Liver (tissue), 9 donors: ENCODE data around the gene PPP4C. TPM values are rescaled to one million over a fixed set of nuclear protein-coding genes. Genes with fewer than 3 reads are reported as not detected.

Source experiments
- DNase-seq: peaks from one replicate; pipeline ENCODE4 v3.0.0-alpha.2; 2017; ENCODE audit warnings: low spot score
- H3K27ac ChIP-seq, 2 donors: one replicate each; pipeline ENCODE4 v1.7.0; 2013; ENCODE audit warnings: inconsistent platforms in 2 of 2, low read length in 2 of 2, control low read depth in 1 of 2, low read depth in 1 of 2, mild to moderate bottlenecking in 1 of 2
- H3K27me3 ChIP-seq, 4 donors: one replicate each; pipeline versions ENCODE4 v1.6.1 to v1.7.0; 2013; ENCODE audit warnings: low read length in 3 of 4, inconsistent platforms in 1 of 4, mild to moderate bottlenecking in 1 of 4, moderate library complexity in 1 of 4; ENCODE audit not compliant: control insufficient read depth in 4 of 4, insufficient read depth in 4 of 4
- H3K36me3 ChIP-seq, 4 donors: one replicate each; pipeline versions ENCODE4 v1.6.1 to v1.7.0; 2013; ENCODE audit warnings: low read length in 3 of 4, mild to moderate bottlenecking in 3 of 4, low read depth in 1 of 4, moderate library complexity in 1 of 4; ENCODE audit not compliant: control insufficient read depth in 4 of 4, insufficient read depth in 3 of 4
- H3K4me1 ChIP-seq, 4 donors: one replicate each; pipeline versions ENCODE4 v1.6.1 to v1.7.0; 2013; ENCODE audit warnings: low read length in 3 of 4, mild to moderate bottlenecking in 3 of 4, moderate library complexity in 1 of 4; ENCODE audit not compliant: control insufficient read depth in 4 of 4, insufficient read depth in 4 of 4
- H3K4me3 ChIP-seq, 3 donors: one replicate each; pipeline versions ENCODE4 v1.6.1 to v1.7.0; 2013; ENCODE audit warnings: low read length in 3 of 3, control low read depth in 1 of 3, low read depth in 1 of 3, mild to moderate bottlenecking in 1 of 3
- H3K9ac ChIP-seq, 2 donors: one replicate each; pipeline ENCODE4 v1.7.0; 2013; ENCODE audit warnings: low read length in 2 of 2, mild to moderate bottlenecking in 2 of 2, moderate library complexity in 2 of 2, control low read depth in 1 of 2, low read depth in 1 of 2
- H3K9me3 ChIP-seq, 4 donors: one replicate each; pipeline versions ENCODE4 v1.6.1 to v1.7.0; 2013; ENCODE audit warnings: low read length in 3 of 4; ENCODE audit not compliant: control insufficient read depth in 4 of 4
- FOXA1 ChIP-seq: IDR thresholded peaks from 2 replicates; pipeline ENCODE4 v1.6.1; 2016; ENCODE audit warnings: antibody characterized with exemption
- FOXA2 ChIP-seq: IDR thresholded peaks from 2 replicates; pipeline ENCODE4 v1.6.1; 2016; ENCODE audit warnings: antibody characterized with exemption
- GABPA ChIP-seq, 2 donors: IDR thresholded peaks in 1 of 2; conservative IDR thresholded peaks in 1 of 2; 2 replicates each; pipeline ENCODE4 v1.6.1; 2016; ENCODE audit warnings: antibody characterized with exemption in 2 of 2, mild to moderate bottlenecking in 1 of 2, moderate library complexity in 1 of 2
- HNF4A ChIP-seq, 2 donors: conservative IDR thresholded peaks; 2 replicates each; pipeline ENCODE4 v1.6.1; 2016; ENCODE audit warnings: antibody characterized with exemption in 2 of 2, mild to moderate bottlenecking in 2 of 2
- HNF4G ChIP-seq: IDR thresholded peaks from 2 replicates; pipeline ENCODE4 v1.6.1; 2016; ENCODE audit warnings: antibody characterized with exemption
- JUND ChIP-seq, 2 donors: IDR thresholded peaks; 2 replicates each; pipeline ENCODE4 v1.6.1; 2016; ENCODE audit warnings: antibody characterized with exemption in 2 of 2
- RAD21 ChIP-seq, 2 donors: IDR thresholded peaks; 2 replicates each; pipeline ENCODE4 v1.6.1; 2016; ENCODE audit warnings: antibody characterized with exemption in 2 of 2, mild to moderate bottlenecking in 2 of 2
- RXRA ChIP-seq, 2 donors: IDR thresholded peaks; 2 replicates each; pipeline ENCODE4 v1.6.1; 2017 to 2018; ENCODE audit warnings: antibody characterized with exemption in 2 of 2, mild to moderate bottlenecking in 1 of 2
- SP1 ChIP-seq: IDR thresholded peaks from 2 replicates; pipeline ENCODE4 v1.6.1; 2018; ENCODE audit warnings: antibody characterized with exemption, mild to moderate bottlenecking
- TAF1 ChIP-seq: conservative IDR thresholded peaks from 2 replicates; pipeline ENCODE4 v1.6.1; 2016; ENCODE audit warnings: antibody characterized with exemption, mild to moderate bottlenecking
- WGBS: extraction: QIAGEN DNeasy Blood & Tissue Kit; methylation state at CpG from one replicate; pipeline ENCODE4 v1.1.7; 2013; 5-methylcytosine and 5-hydroxymethylcytosine counted together
- polyA plus RNA-seq, 2 donors: library from polyadenylated mRNA; stranded (reverse) in 1 of 2; unstranded in 1 of 2; fragments of 200-250 nt in 1 of 2; fragments of >200 nt in 1 of 2; fragmentation: Nextera tagmentation in 1 of 2; extraction: Ambion mirVana in 1 of 2; gene quantifications; one replicate each; pipeline versions ENCODE4 v1.2.1 to v1.2.3, GENCODE V29; 2013 to 2015
- total RNA-seq, 2 donors: library from RNA; depleted of rRNA; stranded (reverse); fragments of >200 nt; gene quantifications; one replicate each; pipeline ENCODE4 v1.2.3, GENCODE V29; 2014
- TF ChIP-seq, protein P1 (sequence below): IDR thresholded peaks from 2 replicates; pipeline ENCODE4 v1.6.1; 2016; ENCODE audit warnings: antibody characterized with exemption
- TF ChIP-seq, protein P2 (sequence below): IDR thresholded peaks from 2 replicates; pipeline ENCODE4 v1.6.1; 2016; ENCODE audit warnings: antibody characterized with exemption
- TF ChIP-seq, protein P3 (sequence below): fragments of 150-350 bp; IDR thresholded peaks from 2 replicates; pipeline ENCODE4 v1.5.1; 2017; ENCODE audit warnings: improper control_type of control experiment, low read depth, low read length; ENCODE audit not compliant: missing input control
- TF ChIP-seq, protein P4 (sequence below): IDR thresholded peaks from 2 replicates; pipeline ENCODE4 v1.6.1; 2016; ENCODE audit warnings: antibody characterized with exemption, mild to moderate bottlenecking
- donor health status: healthy.
- donor health status: healthy.
- donor health status: healthy.
- donor health status: healthy.
- donor health status: healthy.

PPP4C gene
- total and polyA plus RNA-seq, 4 donors = 49.7 to 79.6 (median 62.5) TPM

DNA sequence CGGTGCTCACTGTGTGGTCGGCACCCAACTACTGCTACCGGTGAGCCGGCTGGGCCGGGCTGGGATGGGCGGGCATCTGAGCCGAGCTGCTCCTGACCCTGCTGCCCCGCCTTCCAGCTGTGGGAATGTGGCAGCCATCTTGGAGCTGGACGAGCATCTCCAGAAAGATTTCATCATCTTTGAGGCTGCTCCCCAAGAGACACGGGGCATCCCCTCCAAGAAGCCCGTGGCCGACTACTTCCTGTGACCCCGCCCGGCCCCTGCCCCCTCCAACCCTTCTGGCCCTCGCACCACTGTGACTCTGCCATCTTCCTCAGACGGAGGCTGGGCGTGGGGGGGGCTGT lies 9.0 kb downstream of the PPP4C start:
- H3K4me1 ChIP-seq = peaks cover 1 to 7% (median 4%) of the 10 kb centered on the region in 4 donors
- DNase-seq = no peak
- TF ChIP-seq RAD21 (IDR thresholded peaks at IDR 0.05) (no peak), TAF1 (no peak), HNF4A (conservative IDR thresholded peaks at IDR 0.05) (no peak), HNF4G (no peak), SP1 (no peak)
- TF ChIP-seq, protein P1, sequence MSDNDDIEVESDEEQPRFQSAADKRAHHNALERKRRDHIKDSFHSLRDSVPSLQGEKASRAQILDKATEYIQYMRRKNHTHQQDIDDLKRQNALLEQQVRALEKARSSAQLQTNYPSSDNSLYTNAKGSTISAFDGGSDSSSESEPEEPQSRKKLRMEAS = no peak
- 81% methylated on average over 17 of the region's 17 CpGs for WGBS
- H3K36me3 ChIP-seq = peaks cover 28 to 37% (median 37%) of the 10 kb centered on the region in 4 donors
- no peak overlapping the region for H3K4me3 ChIP-seq
- no peaks in the 10 kb centered on the region for H3K9me3 ChIP-seq
- H3K9ac ChIP-seq = no peak overlapping the region
- no peak overlapping the region for H3K27ac ChIP-seq
- H3K27me3 ChIP-seq = no peaks in the 10 kb centered on the region

DNA sequence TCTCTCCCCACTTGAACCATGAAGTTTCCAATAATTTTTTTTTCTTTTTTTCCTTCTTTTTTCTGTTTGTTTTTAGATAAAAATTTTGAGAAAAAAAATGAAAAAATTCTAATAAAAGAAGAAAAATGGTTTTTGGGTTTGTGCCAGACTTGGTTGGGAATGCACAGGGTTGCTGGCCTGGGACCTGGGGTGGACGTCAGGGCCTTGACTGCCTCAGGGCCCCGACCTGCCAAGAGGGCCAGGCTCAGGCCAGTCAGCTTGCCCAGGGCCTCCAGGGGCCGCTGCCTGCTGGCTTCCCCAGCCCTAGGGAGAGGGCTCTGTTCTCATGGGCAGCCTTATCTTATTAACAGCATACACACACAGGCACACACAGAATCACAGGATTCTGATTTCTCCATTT lies 9.5 kb downstream of the PPP4C start:
- H3K9ac ChIP-seq = no peak overlapping the region
- H3K9me3 ChIP-seq = no peaks in the 10 kb centered on the region
- peaks cover 28 to 36% (median 35%) of the 10 kb centered on the region in 4 donors for H3K36me3 ChIP-seq
- no peaks in the 10 kb centered on the region for H3K27me3 ChIP-seq
- no peak for DNase-seq
- no peak for TF ChIP-seq SP1
- TF ChIP-seq, protein P2, sequence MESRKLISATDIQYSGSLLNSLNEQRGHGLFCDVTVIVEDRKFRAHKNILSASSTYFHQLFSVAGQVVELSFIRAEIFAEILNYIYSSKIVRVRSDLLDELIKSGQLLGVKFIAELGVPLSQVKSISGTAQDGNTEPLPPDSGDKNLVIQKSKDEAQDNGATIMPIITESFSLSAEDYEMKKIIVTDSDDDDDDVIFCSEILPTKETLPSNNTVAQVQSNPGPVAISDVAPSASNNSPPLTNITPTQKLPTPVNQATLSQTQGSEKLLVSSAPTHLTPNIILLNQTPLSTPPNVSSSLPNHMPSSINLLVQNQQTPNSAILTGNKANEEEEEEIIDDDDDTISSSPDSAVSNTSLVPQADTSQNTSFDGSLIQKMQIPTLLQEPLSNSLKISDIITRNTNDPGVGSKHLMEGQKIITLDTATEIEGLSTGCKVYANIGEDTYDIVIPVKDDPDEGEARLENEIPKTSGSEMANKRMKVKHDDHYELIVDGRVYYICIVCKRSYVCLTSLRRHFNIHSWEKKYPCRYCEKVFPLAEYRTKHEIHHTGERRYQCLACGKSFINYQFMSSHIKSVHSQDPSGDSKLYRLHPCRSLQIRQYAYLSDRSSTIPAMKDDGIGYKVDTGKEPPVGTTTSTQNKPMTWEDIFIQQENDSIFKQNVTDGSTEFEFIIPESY = no peak
- TF ChIP-seq, protein P1 = no peak
- no peak for TF ChIP-seq HNF4G
- no peak for TF ChIP-seq HNF4A (conservative IDR thresholded peaks at IDR 0.05)
- no peak for TF ChIP-seq RXRA (IDR thresholded peaks at IDR 0.05)
- TF ChIP-seq FOXA2 = no peak
- no peak for TF ChIP-seq FOXA1
- no peak for TF ChIP-seq GABPA (IDR thresholded peaks at IDR 0.05 in 1 of 2, conservative IDR thresholded peaks at IDR 0.05 in 1 of 2)
- TF ChIP-seq JUND (IDR thresholded peaks at IDR 0.05) = no peak
- TF ChIP-seq, protein P3, sequence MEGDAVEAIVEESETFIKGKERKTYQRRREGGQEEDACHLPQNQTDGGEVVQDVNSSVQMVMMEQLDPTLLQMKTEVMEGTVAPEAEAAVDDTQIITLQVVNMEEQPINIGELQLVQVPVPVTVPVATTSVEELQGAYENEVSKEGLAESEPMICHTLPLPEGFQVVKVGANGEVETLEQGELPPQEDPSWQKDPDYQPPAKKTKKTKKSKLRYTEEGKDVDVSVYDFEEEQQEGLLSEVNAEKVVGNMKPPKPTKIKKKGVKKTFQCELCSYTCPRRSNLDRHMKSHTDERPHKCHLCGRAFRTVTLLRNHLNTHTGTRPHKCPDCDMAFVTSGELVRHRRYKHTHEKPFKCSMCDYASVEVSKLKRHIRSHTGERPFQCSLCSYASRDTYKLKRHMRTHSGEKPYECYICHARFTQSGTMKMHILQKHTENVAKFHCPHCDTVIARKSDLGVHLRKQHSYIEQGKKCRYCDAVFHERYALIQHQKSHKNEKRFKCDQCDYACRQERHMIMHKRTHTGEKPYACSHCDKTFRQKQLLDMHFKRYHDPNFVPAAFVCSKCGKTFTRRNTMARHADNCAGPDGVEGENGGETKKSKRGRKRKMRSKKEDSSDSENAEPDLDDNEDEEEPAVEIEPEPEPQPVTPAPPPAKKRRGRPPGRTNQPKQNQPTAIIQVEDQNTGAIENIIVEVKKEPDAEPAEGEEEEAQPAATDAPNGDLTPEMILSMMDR = no peak
- no peak for TF ChIP-seq TAF1
- TF ChIP-seq, protein P4, sequence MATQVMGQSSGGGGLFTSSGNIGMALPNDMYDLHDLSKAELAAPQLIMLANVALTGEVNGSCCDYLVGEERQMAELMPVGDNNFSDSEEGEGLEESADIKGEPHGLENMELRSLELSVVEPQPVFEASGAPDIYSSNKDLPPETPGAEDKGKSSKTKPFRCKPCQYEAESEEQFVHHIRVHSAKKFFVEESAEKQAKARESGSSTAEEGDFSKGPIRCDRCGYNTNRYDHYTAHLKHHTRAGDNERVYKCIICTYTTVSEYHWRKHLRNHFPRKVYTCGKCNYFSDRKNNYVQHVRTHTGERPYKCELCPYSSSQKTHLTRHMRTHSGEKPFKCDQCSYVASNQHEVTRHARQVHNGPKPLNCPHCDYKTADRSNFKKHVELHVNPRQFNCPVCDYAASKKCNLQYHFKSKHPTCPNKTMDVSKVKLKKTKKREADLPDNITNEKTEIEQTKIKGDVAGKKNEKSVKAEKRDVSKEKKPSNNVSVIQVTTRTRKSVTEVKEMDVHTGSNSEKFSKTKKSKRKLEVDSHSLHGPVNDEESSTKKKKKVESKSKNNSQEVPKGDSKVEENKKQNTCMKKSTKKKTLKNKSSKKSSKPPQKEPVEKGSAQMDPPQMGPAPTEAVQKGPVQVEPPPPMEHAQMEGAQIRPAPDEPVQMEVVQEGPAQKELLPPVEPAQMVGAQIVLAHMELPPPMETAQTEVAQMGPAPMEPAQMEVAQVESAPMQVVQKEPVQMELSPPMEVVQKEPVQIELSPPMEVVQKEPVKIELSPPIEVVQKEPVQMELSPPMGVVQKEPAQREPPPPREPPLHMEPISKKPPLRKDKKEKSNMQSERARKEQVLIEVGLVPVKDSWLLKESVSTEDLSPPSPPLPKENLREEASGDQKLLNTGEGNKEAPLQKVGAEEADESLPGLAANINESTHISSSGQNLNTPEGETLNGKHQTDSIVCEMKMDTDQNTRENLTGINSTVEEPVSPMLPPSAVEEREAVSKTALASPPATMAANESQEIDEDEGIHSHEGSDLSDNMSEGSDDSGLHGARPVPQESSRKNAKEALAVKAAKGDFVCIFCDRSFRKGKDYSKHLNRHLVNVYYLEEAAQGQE = no peak
- 80% methylated on average over 3 of the region's 3 CpGs for WGBS
- H3K4me3 ChIP-seq = no peak overlapping the region
- H3K27ac ChIP-seq = no peak overlapping the region
- peaks cover 1 to 9% (median 5%) of the 10 kb centered on the region in 4 donors for H3K4me1 ChIP-seq
